Heart right ventricle (tissue), 16 donors: ENCODE measurements around the gene ABCC4. TPM values are rescaled to one million over a fixed set of nuclear protein-coding genes. Genes with fewer than 3 reads are reported as not detected.

Source experiments
- ATAC-seq, 8 donors: fragments of 200-7000 bp; cut with Tn5 transposase; one replicate each; pipeline ENCODE4 v1.9.1; 2020; ENCODE audit warnings: mild to moderate bottlenecking in 8 of 8, moderate library complexity in 8 of 8, moderate number of reproducible peaks in 1 of 8
- DNase-seq, 2 donors: peaks; one replicate each; pipeline ENCODE4 v3.0.0-alpha.2; 2020
- H3K27ac ChIP-seq, 10 donors: fragments of 200-600 bp; sonication (generic) in 2 of 10; one replicate each; pipeline versions ENCODE4 v1.5.0 to v1.8.0; 2020 to 2022; ENCODE audit warnings: mild to moderate bottlenecking in 3 of 10
- H3K27me3 ChIP-seq, 7 donors: fragments of 200-600 bp; one replicate each; pipeline ENCODE4 v1.8.0; 2021 to 2022; ENCODE audit warnings: mild to moderate bottlenecking in 2 of 7
- H3K36me3 ChIP-seq, 9 donors: fragments of 200-600 bp; sonication (generic) in 1 of 9; one replicate each; pipeline versions ENCODE4 v1.5.0 to v1.8.0; 2020 to 2022; ENCODE audit warnings: mild to moderate bottlenecking in 2 of 9
- H3K4me1 ChIP-seq, 9 donors: fragments of 200-600 bp; sonication (generic) in 1 of 9; one replicate each; pipeline versions ENCODE4 v1.5.0 to v1.8.0; 2020 to 2022; ENCODE audit warnings: mild to moderate bottlenecking in 4 of 9
- H3K4me3 ChIP-seq, 10 donors: fragments of 200-600 bp; sonication (generic) in 2 of 10; one replicate each; pipeline versions ENCODE4 v1.5.0 to v1.8.0; 2020 to 2022; ENCODE audit warnings: mild to moderate bottlenecking in 7 of 10, moderate library complexity in 2 of 10
- H3K9me3 ChIP-seq, 11 donors: fragments of 200-600 bp in 10 of 11; sonication (generic) in 2 of 11; one replicate each; pipeline versions ENCODE4 v1.5.0 to v1.8.0; 2013 to 2022; ENCODE audit warnings: mild to moderate bottlenecking in 2 of 11, control low read depth in 1 of 11, moderate library complexity in 1 of 11
- CTCF ChIP-seq, 9 donors: fragments of 200-600 bp; sonication (generic) in 2 of 9; IDR thresholded peaks; one replicate each; pipeline versions ENCODE4 v1.5.0 to v1.8.0; 2021 to 2022; ENCODE audit warnings: antibody characterized with exemption in 9 of 9, mild to moderate bottlenecking in 5 of 9, moderate library complexity in 1 of 9
- WGBS, 2 donors: extraction: QIAGEN DNeasy Blood & Tissue Kit; methylation state at CpG; one replicate each; pipeline ENCODE4 v1.1.7; 2013; ENCODE audit warnings: inconsistent platforms in 1 of 2; 5-methylcytosine and 5-hydroxymethylcytosine counted together
- intact Hi-C, 10 donors: fragments of 100-400 bp; cut with DNase I; formaldehyde crosslinking; loops; one replicate each; pipeline versions ENCODE4 v1.11.1 to v1.14.2; 2022
- polyA plus RNA-seq, 2 donors: library from polyadenylated mRNA; stranded (reverse); fragments of 200-250 nt; gene quantifications; one replicate each; pipeline ENCODE4 v1.2.3, GENCODE V29; 2013
- total RNA-seq, 10 donors: library from RNA; stranded (reverse); fragmentation: NEBNext Ultra II Directional in 3 of 10; extraction: Animal tissue kit (Norgen Biotek cat#: 25700) in 3 of 10; gene quantifications; one replicate each; pipeline versions ENCODE4 v1.2.1 to v1.2.4, GENCODE V29; 2021 to 2023
- donor health status: Arrhythmogenic right ventricular cardiomyopathy.
- donor health status: ischemic (EF 13 %, LVEDD 7.1; RV severe dilation, severe dysfunction).
- donor health status: healthy with polysubstance abuse.
- donor health status: DM: no; HTN: yes; CAD: no.
- donor health status: DM: no; HTN: no; CAD: no.
- donor health status: ischemic (EF 25% LVEDD 6.9; RV normal size, moderate dysfunction).
- donor health status: ischemic (EF 25% LVEDD 5.7; RV mildly dilated, moderate dysfunction).
- donor health status: healthy.
- donor health status: DM: yes; HTN: yes; CAD: no.
- donor health status: Ischemic cardiomyopathy.
- donor health status: ischemic (EF 35%, LVEDD 5.7; RV mildly dilated, moderate dysfunction).
- donor health status: nonischemic (EF 11% LVEDD 7.7; RV severe dilation, severe dysfunction).
- donor health status: DM: yes; HTN: yes; CAD: no.
- donor health status: PGD.
- donor health status: ischemic (EF 29% LVEDD 5.4; RV normal size, mild dysfunction).
- donor health status: nonischemic (EF 23%, LVEDD 6.1; RV moderate dilation, normal function).

Gene ABCC4
- total and polyA plus RNA-seq, 12 donors = 1.1 to 6.7 (median 3.9) TPM

GRCh38 chr13:95328386-95328785 lies 27.1 kb upstream of the ABCC4 start:
- TF ChIP-seq CTCF (IDR thresholded peaks at IDR 0.05) = no peak
- no peaks in the 10 kb centered on the region for H3K36me3 ChIP-seq
- H3K27me3 ChIP-seq = no peaks in the 10 kb centered on the region
- no peak for ATAC-seq
- no peaks in the 10 kb centered on the region for H3K4me1 ChIP-seq
- no peak overlapping the region for H3K4me3 ChIP-seq
- no peaks in the 10 kb centered on the region for H3K9me3 ChIP-seq
- DNase-seq = no peak
- WGBS, 2 donors = 94 to 95% methylated on average over 5 of the region's 5 CpGs
- no peak overlapping the region for H3K27ac ChIP-seq
- intact Hi-C loops = no loop called here

- H3K27ac ChIP-seq = no peak overlapping the region
- DNase-seq (no peak), ATAC-seq (no peak)
- TF ChIP-seq CTCF (IDR thresholded peaks at IDR 0.05) = no peak
- H3K4me1 ChIP-seq = no peaks in the 10 kb centered on the region
- no peaks in the 10 kb centered on the region for H3K9me3 ChIP-seq
- 94 to 96% methylated on average over 10 of the region's 10 CpGs for WGBS, 2 donors
- no peaks in the 10 kb centered on the region for H3K36me3 ChIP-seq
- H3K27me3 ChIP-seq = no peaks in the 10 kb centered on the region
- intact Hi-C loops = no loop called here
- no peak overlapping the region for H3K4me3 ChIP-seq
Measured at GRCh38 chr13:95327190-95327589, 25.9 kb upstream of the ABCC4 start.

- no peaks in the 10 kb centered on the region for H3K4me1 ChIP-seq
- intact Hi-C loops = no loop called here
- WGBS, 2 donors = 76 to 82% methylated on average over 5 of the region's 5 CpGs
- no peak overlapping the region for H3K4me3 ChIP-seq
- H3K27me3 ChIP-seq = no peaks in the 10 kb centered on the region
- H3K27ac ChIP-seq = no peak overlapping the region
- ATAC-seq (no peak), DNase-seq (no peak)
- no peaks in the 10 kb centered on the region for H3K9me3 ChIP-seq
- TF ChIP-seq CTCF (IDR thresholded peaks at IDR 0.05) = no peak
- no peaks in the 10 kb centered on the region for H3K36me3 ChIP-seq
Measured at GRCh38 chr13:95326695-95327094, 25.4 kb upstream of the ABCC4 start.

GRCh38 chr13:95325485-95325884 lies 24.2 kb upstream of the ABCC4 start:
- ATAC-seq (no peak), DNase-seq (no peak)
- WGBS, 2 donors = 49 to 70% methylated on average over 3 of the region's 3 CpGs
- intact Hi-C loops = no loop called here
- Histone ChIP-seq H3K4me1 (no peaks in the 10 kb centered on the region), H3K4me3 (no peak overlapping the region), H3K9me3 (no peaks in the 10 kb centered on the region), H3K36me3 (no peaks in the 10 kb centered on the region), H3K27ac (no peak overlapping the region), H3K27me3 (no peaks in the 10 kb centered on the region)
- TF ChIP-seq CTCF (IDR thresholded peaks at IDR 0.05) = no peak
